Measurements from ENCODE around the gene DQX1.
"Not testable (repeated sequence)": the region's sequence is repeated elsewhere in the genome, so short reads cannot be mapped to it uniquely, and the experiment has no call there.

The DQX1 gene, protein sequence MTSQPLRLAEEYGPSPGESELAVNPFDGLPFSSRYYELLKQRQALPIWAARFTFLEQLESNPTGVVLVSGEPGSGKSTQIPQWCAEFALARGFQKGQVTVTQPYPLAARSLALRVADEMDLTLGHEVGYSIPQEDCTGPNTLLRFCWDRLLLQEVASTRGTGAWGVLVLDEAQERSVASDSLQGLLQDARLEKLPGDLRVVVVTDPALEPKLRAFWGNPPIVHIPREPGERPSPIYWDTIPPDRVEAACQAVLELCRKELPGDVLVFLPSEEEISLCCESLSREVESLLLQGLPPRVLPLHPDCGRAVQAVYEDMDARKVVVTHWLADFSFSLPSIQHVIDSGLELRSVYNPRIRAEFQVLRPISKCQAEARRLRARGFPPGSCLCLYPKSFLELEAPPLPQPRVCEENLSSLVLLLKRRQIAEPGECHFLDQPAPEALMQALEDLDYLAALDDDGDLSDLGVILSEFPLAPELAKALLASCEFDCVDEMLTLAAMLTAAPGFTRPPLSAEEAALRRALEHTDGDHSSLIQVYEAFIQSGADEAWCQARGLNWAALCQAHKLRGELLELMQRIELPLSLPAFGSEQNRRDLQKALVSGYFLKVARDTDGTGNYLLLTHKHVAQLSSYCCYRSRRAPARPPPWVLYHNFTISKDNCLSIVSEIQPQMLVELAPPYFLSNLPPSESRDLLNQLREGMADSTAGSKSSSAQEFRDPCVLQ

DNA sequence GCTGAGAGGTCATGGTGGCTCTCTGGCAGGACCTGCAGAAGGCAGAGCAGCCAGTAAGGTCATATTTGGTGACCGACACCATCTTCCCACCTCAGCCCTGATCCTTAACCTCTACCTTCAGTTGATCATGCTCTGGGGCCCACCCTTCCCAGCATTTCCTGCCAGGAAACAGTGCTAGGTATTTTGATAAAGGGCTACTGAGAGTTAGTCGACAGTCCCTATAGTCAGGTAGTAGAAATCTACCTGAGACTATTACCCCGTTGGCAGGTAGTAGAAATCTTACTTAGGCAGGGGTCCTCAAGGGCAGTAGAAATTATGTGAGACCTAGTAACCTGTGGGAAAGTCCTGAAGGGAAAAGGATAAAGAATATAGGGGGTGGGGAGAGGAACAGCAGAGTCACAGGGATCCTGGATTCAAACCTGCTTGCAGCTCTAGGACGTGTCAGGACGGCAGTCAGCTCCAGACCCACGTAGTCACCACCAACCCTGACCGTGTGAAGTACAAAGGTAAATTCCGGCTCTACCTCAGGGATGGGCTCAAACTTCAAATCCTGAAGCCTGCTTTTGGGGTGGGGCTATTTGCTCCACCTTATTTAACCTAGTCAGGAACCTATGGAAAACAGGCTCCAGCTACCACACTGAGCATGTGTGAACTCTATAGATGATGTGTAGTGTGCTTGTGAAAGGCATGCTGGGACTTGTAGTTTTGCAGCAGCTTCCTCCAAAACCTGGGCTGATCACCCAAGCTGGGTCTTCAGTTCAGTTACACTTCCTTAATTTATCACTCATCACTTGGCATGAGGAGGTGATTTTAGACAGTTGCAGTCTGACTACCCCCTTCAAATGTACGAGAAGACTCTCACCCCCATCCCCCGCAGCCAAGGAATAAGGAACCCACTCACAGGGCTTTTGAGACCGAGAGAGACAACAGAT lies at the start of gene DQX1:
TSS of gene DQX1 (minus strand) at position 515 of the 932 bp plus-strand sequence. CDS start at position 13, 502 bp downstream.
- DNase-seq, result no peak

- DNase-seq, result no peak
Observed at GRCh38 chr2:74575320-74575719, 49.3 kb upstream of the DQX1 start.

DNA sequence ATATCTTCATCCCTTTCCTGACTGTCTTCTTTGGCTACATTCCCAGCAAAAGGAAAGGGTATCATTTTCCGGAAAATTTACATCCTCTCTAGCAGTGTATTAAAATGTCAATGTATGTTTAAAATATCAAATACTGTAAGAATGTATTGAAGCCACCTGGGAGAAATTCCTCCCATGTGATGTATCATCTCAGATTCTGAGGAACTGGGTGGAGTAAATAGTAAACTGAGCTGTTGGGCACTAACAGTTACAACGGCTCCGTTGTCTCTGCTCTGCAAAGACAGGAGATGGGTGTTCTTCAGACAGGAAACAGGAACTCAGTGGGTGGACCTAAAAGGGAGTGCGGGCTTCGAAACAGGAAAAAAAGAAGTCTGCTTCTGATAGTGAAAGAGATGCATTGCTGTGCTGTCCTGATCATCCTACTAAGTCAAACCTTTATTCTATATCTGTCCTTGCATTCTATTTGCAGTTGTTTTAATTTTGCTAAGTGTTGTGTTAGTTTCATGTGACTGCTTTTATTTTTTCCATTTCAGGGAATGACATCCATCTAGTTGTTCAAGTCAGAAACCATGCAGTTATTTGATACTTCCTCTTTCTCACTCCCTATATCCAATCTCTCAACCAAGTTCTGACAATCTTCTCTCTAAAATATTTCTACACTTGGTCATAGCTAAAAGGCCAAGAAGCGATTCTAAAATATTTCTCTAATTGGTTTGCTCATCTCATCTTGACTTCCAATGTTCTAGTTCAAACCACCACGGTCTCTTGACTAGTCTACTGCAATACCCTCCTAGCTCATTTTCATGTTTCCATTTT lies 47.9 kb upstream of the DQX1 start:
- DNase-seq, result no peak

DNA sequence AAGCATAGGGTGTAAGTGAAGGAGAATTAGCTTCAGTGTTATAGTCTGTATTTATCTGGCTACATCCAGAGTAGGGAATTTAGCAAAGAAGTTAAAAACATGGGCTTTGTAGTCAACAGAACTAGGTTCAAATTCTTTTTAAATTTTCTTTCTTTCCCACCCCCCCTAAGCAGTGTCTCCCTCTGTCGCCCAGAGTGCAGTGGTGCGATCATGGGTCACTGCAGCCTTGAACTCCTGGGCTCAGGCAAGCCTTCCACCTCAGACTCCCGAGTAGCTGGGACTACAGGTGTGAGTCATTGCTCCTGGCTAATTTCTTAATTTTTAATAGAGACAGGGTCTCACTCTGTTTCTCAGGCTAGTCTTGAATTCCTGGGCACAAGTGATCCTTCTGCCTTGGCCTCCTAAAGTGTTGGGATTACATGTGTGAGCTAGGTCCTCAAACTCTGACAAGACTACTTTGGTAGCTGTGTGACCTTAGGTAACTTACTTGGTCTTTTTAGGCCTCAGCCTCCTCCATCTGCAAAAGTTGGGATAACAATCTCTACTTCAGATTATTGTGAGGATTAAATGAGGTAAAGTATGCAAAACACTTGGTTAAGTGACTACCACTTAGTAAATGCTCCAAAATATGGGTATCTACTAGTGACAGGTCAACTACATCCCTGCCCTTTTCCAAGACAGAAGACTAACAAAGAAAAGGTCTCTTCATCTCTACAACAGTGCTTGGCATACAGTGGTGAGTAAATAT lies 46.3 kb upstream of the DQX1 start:
- DNase-seq, result no peak

- DNase-seq, result no peak
Observed at GRCh38 chr2:74571058-74571457, 45.0 kb upstream of the DQX1 start.

DNA sequence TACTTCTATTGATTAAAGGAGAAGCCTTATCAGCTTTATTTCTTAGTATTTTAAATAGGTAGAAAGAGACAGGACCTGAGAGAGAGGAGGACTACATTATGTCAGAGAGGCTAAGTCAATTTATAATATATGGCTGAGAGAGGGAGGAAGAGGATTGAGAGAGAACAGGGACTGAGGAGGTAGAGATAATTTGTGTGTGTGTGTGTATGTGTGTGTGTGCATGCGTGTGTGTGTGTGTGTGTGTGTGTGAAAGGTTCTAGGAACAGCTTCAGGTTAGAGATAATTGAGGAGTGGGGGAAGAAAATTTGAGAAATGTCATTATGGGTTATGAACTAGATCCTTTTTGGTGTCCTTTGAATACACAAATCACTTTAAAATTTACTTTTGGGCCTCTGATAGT lies 43.7 kb upstream of the DQX1 start:
- no peak for DNase-seq

DNA sequence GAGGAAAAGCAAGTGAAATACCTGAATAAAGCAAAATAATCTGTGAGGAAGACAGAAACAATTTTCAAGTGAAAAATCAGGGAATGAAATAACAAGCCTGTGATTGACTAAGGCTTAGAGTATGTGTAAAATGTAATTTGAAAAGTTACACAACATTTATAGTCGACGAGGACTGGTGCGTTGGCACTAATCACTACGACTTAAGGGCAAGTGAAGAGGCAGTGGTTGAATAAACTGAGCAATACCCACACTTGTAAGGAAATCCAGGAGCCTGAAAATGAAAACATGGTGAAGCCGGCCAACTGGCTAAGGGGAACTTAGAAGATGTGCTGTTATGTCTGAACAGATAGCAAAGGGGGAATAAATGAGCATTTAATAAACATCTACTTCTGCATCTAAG lies 41.9 kb upstream of the DQX1 start:
- DNase-seq, result no peak

DNA sequence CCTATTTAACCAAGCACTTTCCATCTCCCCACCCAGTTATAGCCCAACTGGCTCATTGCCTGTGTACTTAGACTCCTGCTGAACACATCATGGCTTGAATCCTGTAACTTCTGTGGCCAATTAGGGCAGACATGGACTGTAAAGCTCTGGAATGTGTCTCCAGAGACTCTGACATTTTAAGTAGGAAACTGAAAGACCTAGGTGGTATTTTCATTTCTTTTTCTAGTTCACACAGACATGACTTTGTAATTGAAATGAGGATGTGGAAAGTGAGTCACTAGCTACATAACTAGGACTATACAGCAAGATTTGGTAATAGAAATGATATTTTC lies 40.7 kb upstream of the DQX1 start:
- DNase-seq, result no peak

DNA sequence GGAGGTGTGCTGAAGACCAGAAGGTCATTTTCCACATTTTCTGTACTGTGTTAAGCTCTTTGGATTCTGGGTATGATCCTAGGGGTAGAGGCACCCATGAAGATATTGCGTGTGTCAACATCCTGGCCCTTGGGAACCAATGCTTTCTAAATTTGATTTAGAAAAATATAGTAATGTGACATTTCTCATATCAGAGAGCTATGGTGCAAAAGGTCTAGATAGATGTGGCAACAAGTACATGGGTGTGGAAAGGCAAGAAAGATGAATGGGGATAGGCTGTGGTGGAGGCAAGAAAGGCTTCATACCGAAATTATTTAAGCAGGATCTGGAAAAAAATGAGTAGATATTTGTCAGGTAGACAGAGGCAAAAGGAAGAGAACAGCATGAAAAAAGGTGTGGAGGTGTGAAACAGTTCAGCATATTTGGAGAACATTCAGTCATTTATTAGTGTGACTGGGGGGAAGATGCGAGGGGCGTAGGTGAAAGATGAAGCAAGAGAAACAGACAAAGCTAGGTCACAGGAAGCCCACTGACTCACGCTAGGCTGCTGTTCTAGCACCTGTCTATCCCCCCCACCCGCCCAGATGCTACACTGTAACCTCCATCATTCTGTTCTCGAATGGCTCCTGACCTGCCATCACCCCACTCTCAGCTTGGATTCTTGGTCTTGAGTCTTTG lies 40.2 kb upstream of the DQX1 start:
- no peak for DNase-seq

GRCh38 chr2:74564222-74564621 lies 38.2 kb upstream of the DQX1 start:
- DNase-seq, result no peak

GRCh38 chr2:74562126-74562775 lies 36.2 kb upstream of the DQX1 start:
- DNase-seq, result no peak

DNA sequence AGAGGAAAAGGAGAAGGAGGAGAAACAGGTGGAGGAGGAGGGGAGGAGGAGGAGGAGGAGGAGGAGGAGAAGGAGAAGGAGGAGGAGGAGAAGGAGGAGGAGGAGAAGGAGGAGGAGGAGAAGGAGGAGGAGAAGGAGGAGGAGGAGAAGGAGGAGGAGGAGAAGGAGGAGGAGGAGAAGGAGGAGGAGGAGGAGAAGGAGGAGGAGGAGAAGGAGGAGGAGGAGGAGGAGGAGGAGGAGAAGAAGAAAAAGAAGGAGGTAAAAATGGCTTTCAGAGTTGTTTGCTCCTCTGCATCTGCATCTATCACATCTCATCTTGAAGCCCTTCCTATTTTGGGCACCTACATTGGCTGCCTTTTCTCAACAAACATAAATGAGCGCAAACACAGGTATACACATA lies 35.0 kb upstream of the DQX1 start:
- DNase-seq, result not testable (repeated sequence)

- DNase-seq, result no peak
Observed at GRCh38 chr2:74560591-74560990, 34.6 kb upstream of the DQX1 start.

- DNase-seq, result peak; percentile 73
Observed at GRCh38 chr2:74559912-74560311, 33.9 kb upstream of the DQX1 start.

DNA sequence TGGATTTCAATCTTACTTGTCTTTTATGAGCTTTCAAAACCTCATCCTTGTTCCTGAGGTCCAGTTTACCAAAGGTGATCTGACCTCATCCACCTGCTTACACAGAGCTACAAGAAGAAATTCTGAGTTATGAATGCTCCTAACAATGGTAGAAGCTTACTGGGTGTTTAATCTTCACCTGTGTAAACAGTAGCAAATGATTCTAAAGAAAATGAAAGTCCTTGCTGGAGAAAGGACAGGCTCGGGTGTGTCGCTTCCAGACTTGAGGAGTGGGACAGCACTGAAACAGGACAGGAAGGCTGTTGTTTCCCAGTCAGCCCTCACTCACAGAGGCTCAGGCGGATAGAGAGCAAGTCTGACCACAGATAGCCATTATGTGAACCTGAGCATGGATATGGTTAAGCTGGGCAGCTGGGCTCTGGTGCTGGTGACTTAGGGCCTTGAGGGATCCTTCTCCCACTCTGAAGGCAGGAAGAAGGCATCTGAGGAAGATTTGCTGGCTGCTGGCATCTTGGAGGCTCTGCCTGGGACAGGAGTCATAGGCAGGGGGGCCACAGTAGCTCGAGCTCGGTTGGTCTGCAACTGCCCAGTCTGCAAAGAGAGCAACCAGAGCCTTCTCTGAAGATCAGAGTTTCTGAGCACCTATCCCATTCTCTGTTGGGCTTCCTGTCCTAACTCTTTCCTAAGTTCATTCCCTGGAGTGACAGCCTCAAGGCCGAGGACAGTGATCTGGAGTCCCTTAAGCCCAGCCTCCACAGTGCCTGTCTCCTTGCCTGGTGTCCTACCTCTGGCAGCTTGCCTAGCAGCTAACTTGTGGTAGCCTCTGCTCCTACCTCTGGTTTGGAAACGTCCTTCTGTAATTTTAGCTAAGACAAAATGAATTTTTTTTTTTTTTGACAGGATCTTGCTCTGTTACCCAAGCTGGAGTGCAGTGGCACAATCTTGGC lies 32.5 kb upstream of the DQX1 start:
- no peak for DNase-seq

DNA sequence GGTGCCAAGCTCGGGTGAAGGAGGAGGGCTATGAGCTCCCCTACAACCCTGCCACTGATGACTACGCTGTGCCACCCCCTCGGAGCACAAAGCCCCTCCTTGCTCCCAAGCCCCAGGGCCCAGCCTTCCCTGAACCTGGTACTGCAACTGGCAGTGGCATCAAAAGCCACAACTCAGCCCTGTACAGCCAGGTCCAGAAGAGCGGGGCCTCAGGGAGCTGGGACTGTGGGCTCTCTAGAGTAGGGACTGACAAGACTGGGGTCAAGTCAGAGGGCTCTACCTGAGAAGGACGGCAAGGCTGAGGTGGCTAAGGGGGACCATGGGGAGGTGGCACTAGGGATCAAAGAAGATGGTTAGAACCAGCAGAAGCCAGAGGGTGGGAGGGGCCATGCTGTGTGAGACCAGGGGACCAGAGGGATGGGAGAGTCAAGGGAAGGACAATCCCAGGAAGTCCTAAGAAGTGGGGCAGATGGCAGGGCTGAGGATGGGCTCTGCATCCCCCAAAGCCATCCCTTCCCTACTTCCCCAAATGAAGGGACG lies 30.9 kb upstream of the DQX1 start:
- no peak for DNase-seq

DNA sequence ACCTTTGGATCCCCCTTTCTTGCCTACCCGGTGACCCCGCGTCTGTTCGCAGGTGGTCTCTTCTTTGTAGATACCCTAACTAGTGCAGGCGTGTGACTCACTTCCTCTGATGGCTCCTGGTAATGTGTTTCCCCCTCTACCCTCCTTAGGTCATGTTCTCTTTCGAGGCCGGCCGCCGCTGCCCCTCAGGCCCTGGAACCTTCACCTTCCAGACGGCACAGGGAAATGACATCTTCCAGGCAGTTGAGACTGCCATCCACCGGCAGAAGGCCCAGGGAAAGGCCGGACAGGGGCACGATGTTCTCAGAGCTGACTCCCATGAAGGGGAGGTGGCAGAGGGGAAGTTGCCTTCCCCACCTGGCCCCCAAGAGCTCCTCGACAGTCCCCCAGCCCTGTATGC lies 30.1 kb upstream of the DQX1 start:
- no peak for DNase-seq

- no peak for DNase-seq
Observed at GRCh38 chr2:74555610-74556103, 29.6 kb upstream of the DQX1 start.
